H1 (cell line): Measurements from ENCODE around the gene TMEM258. TPM values are rescaled to one million over a fixed set of nuclear protein-coding genes. Genes with fewer than 3 reads are reported as not detected.

ENCODE experiments used
- BCL11A ChIP-seq, 2 experiments: IDR thresholded peaks; one replicate each; pipeline ENCODE4 v1.6.1; 2011; ENCODE audit warnings: low read depth in 2 of 2, low read length in 2 of 2, mild to moderate bottlenecking in 2 of 2
- EGR1 ChIP-seq: IDR thresholded peaks from 2 replicates; pipeline ENCODE4 v1.6.1; 2011; ENCODE audit warnings: low read depth, low read length, borderline replicate concordance
- EZH2 ChIP-seq: fragments of 200-600 bp; sonication (generic); IDR thresholded peaks from 2 replicates; pipeline ENCODE4 v1.7.1; 2012; ENCODE audit warnings: low read depth, mild to moderate bottlenecking, moderate library complexity, low read length, inconsistent platforms; ENCODE audit not compliant: severe bottlenecking
- GABPA ChIP-seq: IDR thresholded peaks from 2 replicates; pipeline ENCODE4 v1.6.1; 2011; ENCODE audit warnings: mild to moderate bottlenecking, low read length, moderate library complexity, borderline replicate concordance; ENCODE audit not compliant: insufficient read depth
- HDAC2 ChIP-seq, 2 experiments: fragments of 300-600 bp in 1 of 2; sonication (generic) in 1 of 2; IDR thresholded peaks; 2 replicates each; pipeline ENCODE4 v1.6.1; 2011 to 2012; ENCODE audit warnings: low read depth in 2 of 2, low read length in 2 of 2, mild to moderate bottlenecking in 2 of 2, moderate library complexity in 2 of 2, borderline replicate concordance in 1 of 2, inconsistent platforms in 1 of 2
- HDAC6 ChIP-seq: IDR thresholded peaks from one replicate; pipeline ENCODE4 v1.7.1; 2012; ENCODE audit warnings: low read depth, mild to moderate bottlenecking, inconsistent platforms, low read length, moderate library complexity
- KDM4A ChIP-seq: IDR thresholded peaks from one replicate; pipeline ENCODE4 v1.7.1; 2012; ENCODE audit warnings: low read depth, mild to moderate bottlenecking, moderate library complexity, low read length, inconsistent platforms; ENCODE audit not compliant: severe bottlenecking
- MAFK ChIP-seq: IDR thresholded peaks from 2 replicates; pipeline ENCODE4 v1.6.1; 2012; ENCODE audit warnings: low read depth, mild to moderate bottlenecking, improper control_type of control experiment, low read length
- PHF8 ChIP-seq: fragments of 200-600 bp; sonication (generic); conservative IDR thresholded peaks from 2 replicates; pipeline ENCODE4 v1.7.1; 2012; ENCODE audit warnings: low read depth, mild to moderate bottlenecking, inconsistent platforms, low read length, moderate library complexity
- POLR2A ChIP-seq, 2 experiments: IDR thresholded peaks; 1 replicate in 1 of 2; 2 replicates in 1 of 2; pipeline ENCODE4 v1.6.1; 2011; ENCODE audit warnings: low read depth in 2 of 2, low read length in 2 of 2, mild to moderate bottlenecking in 2 of 2; ENCODE audit errors: control extremely low read depth in 1 of 2
- POLR2AphosphoS5 ChIP-seq: IDR thresholded peaks from 2 replicates; pipeline ENCODE4 v1.6.1; 2011; ENCODE audit warnings: low read depth, low read length
- RAD21 ChIP-seq, 2 experiments: IDR thresholded peaks in 1 of 2; conservative IDR thresholded peaks in 1 of 2; 2 replicates each; pipeline ENCODE4 v1.6.1; 2011; ENCODE audit warnings: low read depth in 2 of 2, low read length in 2 of 2, improper control_type of control experiment in 1 of 2, inconsistent platforms in 1 of 2, mild to moderate bottlenecking in 1 of 2, moderate library complexity in 1 of 2
- RFX5 ChIP-seq: IDR thresholded peaks from 2 replicates; pipeline ENCODE4 v1.6.1; 2011; ENCODE audit warnings: low read depth, low read length, improper control_type of control experiment, borderline replicate concordance
- RNF2 ChIP-seq: fragments of 200-900, 300-1000 bp; sonication (generic); IDR thresholded peaks from 2 replicates; pipeline ENCODE4 v1.7.1; 2016; ENCODE audit warnings: borderline replicate concordance, low read depth, mild to moderate bottlenecking, antibody characterized with exemption, low read length; ENCODE audit not compliant: poor library complexity, severe bottlenecking; ENCODE audit errors: missing control alignments
- SP2 ChIP-seq: IDR thresholded peaks from 2 replicates; pipeline ENCODE4 v1.6.1; 2012; ENCODE audit warnings: mild to moderate bottlenecking, low read length, inconsistent platforms
- TAF1 ChIP-seq: IDR thresholded peaks from 2 replicates; pipeline ENCODE4 v1.6.1; 2011; ENCODE audit warnings: mild to moderate bottlenecking, low read depth, low read length
- TBP ChIP-seq: IDR thresholded peaks from 2 replicates; pipeline ENCODE4 v1.6.1; 2011; ENCODE audit warnings: low read depth, low read length, improper control_type of control experiment
- TCF12 ChIP-seq: IDR thresholded peaks from 2 replicates; pipeline ENCODE4 v1.6.1; 2011; ENCODE audit warnings: low read depth, mild to moderate bottlenecking, low read length
- polyA plus RNA-seq, 7 experiments: library from polyadenylated mRNA; depleted of rRNA in 3 of 7; stranded (reverse) in 5 of 7; unstranded in 2 of 7; fragments of >200 nt in 5 of 7; fragments of 200-250 nt in 2 of 7; gene quantifications; 1 replicate in 5 of 7; 2 replicates in 1 of 7; 4 replicates in 1 of 7; pipeline versions ENCODE4 v1.2.1 to v1.2.3, GENCODE V29; 2011 to 2013; ENCODE audit warnings: missing spikeins in 2 of 7, mixed read lengths in 2 of 7
- total RNA-seq: library from RNA; stranded (reverse); fragmentation: NEBNext Ultra II Directional; extraction: Animal tissue kit (Norgen Biotek cat#: 25700); gene quantifications from 2 replicates; pipeline ENCODE4 v1.2.1, GENCODE V29; 2021
- TF ChIP-seq, protein P1 (sequence below): IDR thresholded peaks from 2 replicates; pipeline ENCODE4 v1.6.1; 2012; ENCODE audit warnings: inconsistent platforms

TMEM258 gene
- total and polyA plus RNA-seq, 2 of the 8 experiments (the other 6 are each of a cell fraction or from before 2014, with no cell fraction given): 186 to 759 TPM

DNA sequence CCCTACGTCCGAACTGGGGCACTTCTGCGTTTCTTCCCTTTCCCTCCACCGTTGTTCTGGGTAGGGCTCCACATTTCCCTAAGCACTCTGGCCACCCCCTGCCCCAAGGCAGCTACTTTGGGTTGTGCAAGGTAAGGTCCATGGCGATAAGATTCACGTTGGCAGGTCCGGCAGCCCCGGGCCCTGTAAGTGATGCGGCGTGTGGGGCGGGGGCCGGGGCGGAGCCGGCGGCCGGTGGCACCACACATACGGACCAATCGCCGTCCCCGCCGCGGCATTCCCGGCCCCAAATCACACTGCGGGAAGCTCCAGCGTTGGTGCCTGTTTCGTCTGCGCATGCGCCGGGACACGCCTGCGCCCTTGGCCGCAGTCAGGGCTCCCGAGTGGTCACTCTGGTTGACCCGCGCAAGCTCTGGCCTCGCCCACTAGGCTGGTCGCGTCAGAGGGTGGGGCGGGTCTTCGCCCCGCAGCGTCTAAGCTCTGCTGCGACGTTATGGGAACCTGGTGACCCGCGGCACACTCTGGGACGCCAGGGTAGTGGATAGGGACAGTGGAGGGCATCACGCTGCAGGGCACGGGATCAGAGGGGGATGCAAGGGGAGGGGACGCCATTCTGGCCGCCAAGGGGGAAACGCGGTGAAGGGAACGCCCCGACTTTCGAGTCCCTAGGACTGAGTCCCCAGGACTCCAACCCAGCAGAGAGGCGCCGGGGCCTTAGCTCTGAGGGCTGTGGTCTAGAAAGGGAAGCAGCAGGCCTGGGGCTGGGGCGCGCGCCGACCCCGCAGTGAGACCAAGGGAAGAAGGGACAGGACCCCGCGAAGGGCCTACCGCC, 22.8 kb upstream of the TMEM258 start (continued):
- TF ChIP-seq RAD21 (IDR thresholded peaks at IDR 0.05 in 1 of 2, conservative IDR thresholded peaks at IDR 0.05 in 1 of 2; ENCODE audit: low read depth in 2 of 2, low read length in 2 of 2) (no peak), HDAC6 (no peak), POLR2A (IDR thresholded peaks at IDR 0.05; ENCODE audit: control extremely low read depth in 1 of 2, low read depth in 2 of 2, low read length in 2 of 2) (peak in 1 of 2 experiments; percentile 53; a peak in 2 of 3 replicates), KDM4A (no peak), MAFK (no peak), PHF8 (no peak; the same call in none of the 2 replicates), SP2 (no peak), GABPA (no peak), TCF12 (no peak), EZH2 (no peak), TBP (peak; percentile 42; the same call in 1 of the 2 replicates), POLR2AphosphoS5 (peak; percentile 89), EGR1 (no peak), RFX5 (no peak), RNF2 (no peak), BCL11A (IDR thresholded peaks at IDR 0.05; ENCODE audit: low read depth in 2 of 2, low read length in 2 of 2) (no peak), HDAC2 (IDR thresholded peaks at IDR 0.05; ENCODE audit: borderline replicate concordance in 1 of 2, low read depth in 2 of 2, low read length in 2 of 2) (peak in 1 of 2 experiments; percentile 68; a peak in 1 of 4 replicates), TAF1 (peak; percentile 75)
- TF ChIP-seq, protein P1, sequence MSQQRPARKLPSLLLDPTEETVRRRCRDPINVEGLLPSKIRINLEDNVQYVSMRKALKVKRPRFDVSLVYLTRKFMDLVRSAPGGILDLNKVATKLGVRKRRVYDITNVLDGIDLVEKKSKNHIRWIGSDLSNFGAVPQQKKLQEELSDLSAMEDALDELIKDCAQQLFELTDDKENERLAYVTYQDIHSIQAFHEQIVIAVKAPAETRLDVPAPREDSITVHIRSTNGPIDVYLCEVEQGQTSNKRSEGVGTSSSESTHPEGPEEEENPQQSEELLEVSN: peak; percentile 31; the same call in 1 of the 2 replicates
